Esophagus muscularis mucosa (tissue), 3 donors: ENCODE results near the gene DHRS7.

ENCODE experiments used
- CTCF ChIP-seq, 3 experiments: fragments of 200-600 bp in 2 of 3; fragments of 450-650 bp in 1 of 3; sonication (generic) in 2 of 3; IDR thresholded peaks; one replicate each; pipeline ENCODE4 v1.5.1; 2017 to 2019; ENCODE audit warnings: antibody characterized with exemption in 3 of 3, mild to moderate bottlenecking in 2 of 3, moderate library complexity in 1 of 3
- POLR2A ChIP-seq: fragments of 450-650 bp; IDR thresholded peaks from one replicate; pipeline ENCODE4 v1.6.1; 2017; ENCODE audit warnings: antibody characterized with exemption, moderate library complexity, mild to moderate bottlenecking, low read depth
- POLR2AphosphoS5 ChIP-seq, 2 donors: sonication (generic); formaldehyde crosslinking; IDR thresholded peaks; one replicate each; pipeline ENCODE4 v1.6.1; 2017; ENCODE audit warnings: antibody characterized with exemption in 2 of 2

GRCh38 chr14:60214415-60215126, 49.4 kb upstream of the DHRS7 start:
- TF ChIP-seq CTCF (IDR thresholded peaks at IDR 0.05) (no peak), POLR2AphosphoS5 (IDR thresholded peaks at IDR 0.05) (no peak), POLR2A (no peak)
